ENCODE results near the gene RNF167. TPM values are rescaled to one million over a fixed set of nuclear protein-coding genes. Genes with fewer than 3 reads are reported as not detected.

The RNF167 gene
- total and polyA plus RNA-seq, 2 of the 8 experiments (the other 6 are each of a cell fraction or from before 2014, with no cell fraction given), result 140 to 281 TPM

GRCh38 chr17:4951486-4951885 is 11.4 kb downstream of the RNF167 start (continued):
- TF ChIP-seq EP300 (IDR thresholded peaks at IDR 0.05; ENCODE audit: borderline replicate concordance in 1 of 2, low read depth in 2 of 2, low read length in 2 of 2), result no peak
- TF ChIP-seq SUZ12 (IDR thresholded peaks at IDR 0.05; ENCODE audit: low read length), result no peak
- no peak for TF ChIP-seq FOSL1 (IDR thresholded peaks at IDR 0.05; ENCODE audit: insufficient read depth, low read depth, low read length)
- no peak for TF ChIP-seq CTCF (IDR thresholded peaks at IDR 0.05; ENCODE audit: control extremely low read depth in 1 of 3, insufficient read depth in 1 of 3, low read depth in 1 of 3, low read length in 3 of 3)
- no peak for TF ChIP-seq TCF12 (IDR thresholded peaks at IDR 0.05; ENCODE audit: low read depth, low read length)
- TF ChIP-seq TAF1 (IDR thresholded peaks at IDR 0.05; ENCODE audit: low read depth, low read length), result no peak
- no peak for TF ChIP-seq POLR2A (IDR thresholded peaks at IDR 0.05; ENCODE audit: control extremely low read depth in 1 of 2, low read depth in 2 of 2, low read length in 2 of 2)
- TF ChIP-seq CEBPB (IDR thresholded peaks at IDR 0.05; ENCODE audit: low read depth, low read length), result no peak
- TF ChIP-seq KDM5A (IDR thresholded peaks at IDR 0.05; ENCODE audit: low read length), result no peak
